BJ (cell line): Measurements from ENCODE around the gene MDH2. TPM values are rescaled to one million over a fixed set of nuclear protein-coding genes. Genes with fewer than 3 reads are reported as not detected.
"Not testable (repeated sequence)": the region's sequence is repeated elsewhere in the genome, so short reads cannot be mapped to it uniquely, and the experiment has no call there.

Experiments
- CTCF ChIA-PET: fragments of 350-600 bp; formaldehyde crosslinking; extraction: SDS; loops from one replicate; lab custom pipeline; 2021; ENCODE audit warnings: antibody characterized with exemption, inconsistent platforms; lab: Yijun Ruan, JAX
- POLR2A ChIA-PET: fragments of 300-600 bp; sonication (Branson Sonifier 250); formaldehyde crosslinking; extraction: SDS; loops from one replicate; lab custom pipeline; 2021; ENCODE audit warnings: antibody characterized with exemption; lab: Charles Lee
- DNase-seq: peaks from one replicate; pipeline ENCODE4 v3.0.0-alpha.2; 2011; ENCODE audit warnings: low read depth
- H3K27me3 ChIP-seq: 2 replicates; pipeline ENCODE4 v1.6.0; 2011; ENCODE audit warnings: low read length; ENCODE audit not compliant: control insufficient read depth, insufficient read depth
- H3K36me3 ChIP-seq: 2 replicates; pipeline ENCODE4 v1.5.1; 2011; ENCODE audit warnings: low read length; ENCODE audit not compliant: control insufficient read depth, insufficient read depth
- H3K4me3 ChIP-seq: 2 replicates; pipeline ENCODE4 v1.5.1; 2011; ENCODE audit warnings: low read depth, mild to moderate bottlenecking, control low read depth, low read length
- polyA minus RNA-seq: library from RNA; depleted of rRNA, polyadenylated mRNA; stranded (reverse); fragments of >200 nt; gene quantifications from 2 replicates; pipeline ENCODE4 v1.2.3, GENCODE V29; 2011; rRNA and poly(A)+ RNA removed
- polyA plus RNA-seq: library from polyadenylated mRNA; depleted of rRNA; stranded (reverse); fragments of >200 nt; gene quantifications from 2 replicates; pipeline ENCODE4 v1.2.3, GENCODE V29; 2011; rRNA removed
- TF ChIP-seq, protein P1 (sequence below): IDR thresholded peaks from 2 replicates; pipeline ENCODE4 v1.5.1; 2011; ENCODE audit warnings: low read depth, mild to moderate bottlenecking, control low read depth, inconsistent platforms, low read length, moderate library complexity; ENCODE audit not compliant: insufficient read depth

MDH2 gene
- 109 and 166 TPM in 2 replicates for polyA plus RNA-seq
- polyA minus RNA-seq, result 265 and 307 TPM in 2 replicates

DNA sequence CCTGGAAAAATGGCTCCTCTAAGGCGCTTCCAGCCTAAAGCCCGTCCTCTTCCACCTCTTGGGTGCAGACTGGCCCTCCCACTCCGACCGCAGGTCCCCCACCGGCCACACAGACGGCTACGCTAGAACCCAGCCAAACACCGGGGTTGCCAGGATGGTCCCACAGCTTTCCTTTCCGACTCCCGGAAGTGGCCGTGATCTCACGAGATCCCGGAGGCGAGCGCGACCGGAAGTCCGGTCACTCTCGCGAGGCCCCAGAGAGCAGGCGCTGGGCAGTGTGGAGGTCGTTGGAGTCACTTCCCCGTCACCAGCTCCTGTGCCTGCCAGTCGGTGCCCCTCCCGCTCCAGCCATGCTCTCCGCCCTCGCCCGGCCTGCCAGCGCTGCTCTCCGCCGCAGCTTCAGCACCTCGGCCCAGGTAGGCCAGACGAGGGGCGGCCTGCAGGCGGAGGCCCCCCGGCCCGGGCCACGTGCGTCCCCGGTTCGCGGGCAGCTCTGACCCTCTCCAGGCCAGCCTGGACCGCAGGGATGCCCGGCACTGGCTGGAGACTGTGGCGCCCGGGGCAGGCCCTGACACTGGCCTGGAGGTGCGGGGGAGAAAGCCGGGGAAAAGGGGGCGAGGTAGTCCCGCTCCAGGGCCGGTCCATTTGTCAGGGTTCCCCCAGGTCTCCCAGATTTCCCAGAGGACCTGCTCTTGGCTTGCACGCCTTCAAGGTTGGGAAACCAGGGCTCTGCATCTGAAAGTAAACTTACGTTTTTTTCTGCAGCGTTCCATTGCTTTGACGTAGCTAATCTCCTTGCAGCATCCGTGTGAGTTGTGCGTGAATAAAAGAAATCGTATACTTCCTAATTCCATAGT lies at the start of gene MDH2, which contains the start of gene STYXL1:
MDH2 (plus strand) TSS at position 296 of the 857 bp plus-strand sequence; CDS start at position 351, 55 bp downstream.
STYXL1 (minus strand) TSS at position 190 of the 857 bp plus-strand sequence. CDS start 17,477 bp downstream, outside the sequence.
- DNase-seq, result peak; percentile 69
- TF ChIP-seq, protein P1, sequence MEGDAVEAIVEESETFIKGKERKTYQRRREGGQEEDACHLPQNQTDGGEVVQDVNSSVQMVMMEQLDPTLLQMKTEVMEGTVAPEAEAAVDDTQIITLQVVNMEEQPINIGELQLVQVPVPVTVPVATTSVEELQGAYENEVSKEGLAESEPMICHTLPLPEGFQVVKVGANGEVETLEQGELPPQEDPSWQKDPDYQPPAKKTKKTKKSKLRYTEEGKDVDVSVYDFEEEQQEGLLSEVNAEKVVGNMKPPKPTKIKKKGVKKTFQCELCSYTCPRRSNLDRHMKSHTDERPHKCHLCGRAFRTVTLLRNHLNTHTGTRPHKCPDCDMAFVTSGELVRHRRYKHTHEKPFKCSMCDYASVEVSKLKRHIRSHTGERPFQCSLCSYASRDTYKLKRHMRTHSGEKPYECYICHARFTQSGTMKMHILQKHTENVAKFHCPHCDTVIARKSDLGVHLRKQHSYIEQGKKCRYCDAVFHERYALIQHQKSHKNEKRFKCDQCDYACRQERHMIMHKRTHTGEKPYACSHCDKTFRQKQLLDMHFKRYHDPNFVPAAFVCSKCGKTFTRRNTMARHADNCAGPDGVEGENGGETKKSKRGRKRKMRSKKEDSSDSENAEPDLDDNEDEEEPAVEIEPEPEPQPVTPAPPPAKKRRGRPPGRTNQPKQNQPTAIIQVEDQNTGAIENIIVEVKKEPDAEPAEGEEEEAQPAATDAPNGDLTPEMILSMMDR, result no peak
- H3K4me3 ChIP-seq, result peak within 1 kb of the TSS; percentile 87
- POLR2A ChIA-PET, result interaction anchor here (0.9 kb wide), 1 partner anchor 11 kb away, joined by 4 read pairs; no protein-coding TSS in a partner anchor
- H3K36me3 ChIP-seq, result peaks cover 2% of the 10 kb centered on the region; the same call in 1 of the 2 replicates
- H3K27me3 ChIP-seq, result no peaks in the 10 kb centered on the region
- CTCF ChIA-PET, result interaction anchor here (1.1 to 1.2 kb wide), 2 partner anchors 11 to 28 kb away, joined by 4 to 5 read pairs; no protein-coding TSS in a partner anchor

DNA sequence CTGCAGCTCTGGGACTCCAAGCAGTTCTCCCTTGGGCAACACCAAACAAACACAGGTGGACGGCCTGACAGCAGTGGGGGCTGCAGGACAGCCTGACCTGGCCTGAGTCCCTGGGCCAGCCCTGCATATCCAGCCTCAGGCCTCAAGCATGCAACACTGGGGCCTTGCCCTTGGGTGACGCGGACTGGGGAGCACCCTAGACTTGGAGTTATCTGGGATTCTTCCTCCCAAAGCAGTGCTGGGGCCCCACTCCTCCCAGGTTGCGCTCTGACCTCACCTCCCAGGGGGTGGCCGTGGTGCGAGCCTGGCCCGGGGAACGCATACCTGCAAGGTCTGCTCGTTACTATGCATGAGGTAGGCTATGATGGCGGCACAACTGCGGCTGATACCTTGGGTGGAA lies 47.3 kb upstream of the MDH2 start:
- no peaks in the 10 kb centered on the region for H3K27me3 ChIP-seq
- POLR2A ChIA-PET, result no interaction called here
- CTCF ChIA-PET, result interaction anchor here (1.0 kb wide), 1 partner anchor 20 kb away, joined by 4 read pairs; no protein-coding TSS in a partner anchor
- TF ChIP-seq, protein P1, result no peak
- H3K36me3 ChIP-seq, result peaks cover 16% of the 10 kb centered on the region
- no peak for DNase-seq
- H3K4me3 ChIP-seq, result no peak overlapping the region

DNA sequence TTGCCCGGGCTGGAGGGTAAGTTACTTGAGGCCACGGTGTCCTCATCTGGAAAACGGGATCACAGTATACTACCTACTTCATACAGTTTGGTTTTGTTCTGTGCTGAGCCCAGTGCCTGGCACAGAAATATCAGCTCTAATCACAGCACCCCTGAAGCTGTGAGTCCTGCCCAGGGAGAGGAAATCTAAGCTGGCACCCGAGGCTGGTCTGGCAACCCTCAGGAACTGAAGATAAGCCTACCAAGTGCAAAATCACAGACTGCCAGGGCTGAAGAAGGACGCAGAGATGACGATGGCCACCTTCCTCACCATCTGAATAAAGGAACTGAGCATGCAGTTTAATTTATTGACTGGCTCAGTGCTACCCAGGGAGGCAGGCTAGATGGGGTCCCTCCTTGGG lies 45.8 kb upstream of the MDH2 start:
- no peak for DNase-seq
- Histone ChIP-seq H3K27me3 (no peaks in the 10 kb centered on the region), H3K36me3 (peaks cover 9% of the 10 kb centered on the region), H3K4me3 (no peak overlapping the region)
- CTCF ChIA-PET, result interaction anchor here (0.7 kb wide), 1 partner anchor 128 kb away, joined by 3 read pairs; no protein-coding TSS in a partner anchor
- POLR2A ChIA-PET, result no interaction called here
- TF ChIP-seq, protein P1, result no peak

- Histone ChIP-seq H3K4me3 (no peak overlapping the region), H3K36me3 (peaks cover 9% of the 10 kb centered on the region), H3K27me3 (no peaks in the 10 kb centered on the region)
- TF ChIP-seq, protein P1, result no peak
- DNase-seq, result no peak
- POLR2A ChIA-PET, result no interaction called here
- CTCF ChIA-PET, result interaction anchor here (1.8 kb wide), 1 partner anchor 8 kb away, joined by 5 read pairs; no protein-coding TSS in a partner anchor
These were observed 45.1 kb upstream of the MDH2 start for GRCh38 chr7:76002822-76003221.

GRCh38 chr7:76003351-76003750 lies 44.6 kb upstream of the MDH2 start:
- H3K36me3 ChIP-seq, result peaks cover 9% of the 10 kb centered on the region
- no peak overlapping the region for H3K4me3 ChIP-seq
- POLR2A ChIA-PET, result no interaction called here
- no peaks in the 10 kb centered on the region for H3K27me3 ChIP-seq
- CTCF ChIA-PET, result interaction anchor here (1.8 kb wide), 1 partner anchor 8 kb away, joined by 5 read pairs; no protein-coding TSS in a partner anchor
- no peak for DNase-seq
- TF ChIP-seq, protein P1, result no peak

DNA sequence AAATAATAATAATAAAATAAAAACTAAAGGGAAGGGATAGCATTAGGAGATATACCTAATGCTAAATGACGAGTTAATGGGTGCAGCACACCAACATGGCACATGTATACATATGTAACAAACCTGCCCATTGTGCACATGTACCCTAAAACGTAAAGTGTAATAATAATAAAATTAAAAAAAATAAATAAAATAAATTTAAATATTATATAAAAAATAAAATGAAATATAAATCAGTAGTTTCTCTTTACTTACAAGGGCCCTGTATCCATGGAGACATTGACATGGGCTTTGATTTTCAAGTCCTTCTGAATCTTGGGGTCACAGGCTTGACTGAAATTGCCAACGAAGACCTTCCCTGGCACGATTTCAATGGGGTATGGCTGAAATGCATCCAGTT lies 42.9 kb upstream of the MDH2 start:
- POLR2A ChIA-PET, H3K27me3 ChIP-seq, H3K36me3 ChIP-seq, H3K4me3 ChIP-seq, DNase-seq: not testable (repeated sequence)
- CTCF ChIA-PET, result interaction anchor here (0.7 to 1.1 kb wide), 2 partner anchors 138 to 139 kb away, joined by 3 to 4 read pairs; no protein-coding TSS in a partner anchor
